GM19351 (cell line): ENCODE data around the gene HOOK1.
"Not testable (repeated sequence)": the region's sequence is repeated elsewhere in the genome, so short reads cannot be mapped to it uniquely, and the experiment has no call there.

Source experiments
- ATAC-seq: cut with Tn5 transposase; IDR thresholded peaks from one replicate; pipeline ENCODE4 v1.9.1; 2021; ENCODE audit warnings: mild to moderate bottlenecking, moderate library complexity; ENCODE audit not compliant: unreplicated experiment

Gene HOOK1

GRCh38 chr1:59880735-59881134 is 66.0 kb downstream of the HOOK1 start:
- ATAC-seq = no peak

- no peak for ATAC-seq
Observed at GRCh38 chr1:59885160-59885832, 70.5 kb downstream of the HOOK1 start.

- no peak for ATAC-seq
Observed at GRCh38 chr1:59892841-59893811, 78.4 kb downstream of the HOOK1 start.

GRCh38 chr1:59897165-59897564 is 82.4 kb downstream of the HOOK1 start:
- ATAC-seq = no peak

GRCh38 chr1:59898927-59899326 is 84.2 kb downstream of the HOOK1 start:
- no peak for ATAC-seq

GRCh38 chr1:59900640-59901039 is 85.9 kb downstream of the HOOK1 start:
- ATAC-seq = no peak

GRCh38 chr1:59901770-59902388 is 87.1 kb downstream of the HOOK1 start:
- no peak for ATAC-seq

- ATAC-seq = no peak
Observed at GRCh38 chr1:59903141-59903754, 88.5 kb downstream of the HOOK1 start.

- ATAC-seq = no peak
Observed at GRCh38 chr1:59906931-59907330, 92.2 kb downstream of the HOOK1 start.

- ATAC-seq = no peak
Observed at GRCh38 chr1:59908084-59908483, 93.3 kb downstream of the HOOK1 start.

- no peak for ATAC-seq
Observed at GRCh38 chr1:59908682-59909081, 93.9 kb downstream of the HOOK1 start.

GRCh38 chr1:59914791-59915286 is 100.1 kb downstream of the HOOK1 start:
- not testable (repeated sequence) for ATAC-seq

GRCh38 chr1:59915516-59915915 is 100.8 kb downstream of the HOOK1 start:
- ATAC-seq = no peak

GRCh38 chr1:59917026-59917784 is 102.5 kb downstream of the HOOK1 start:
- no peak for ATAC-seq

- ATAC-seq = no peak
Observed at GRCh38 chr1:59917785-59918180, 103.0 kb downstream of the HOOK1 start.

- ATAC-seq = no peak
Observed at GRCh38 chr1:59919746-59920145, 105.0 kb downstream of the HOOK1 start.

- not testable (repeated sequence) for ATAC-seq
Observed at GRCh38 chr1:59921258-59921899, 106.6 kb downstream of the HOOK1 start.

- ATAC-seq = no peak
Observed at GRCh38 chr1:59924653-59925052, 109.9 kb downstream of the HOOK1 start.
